ENCODE results near the gene PCDHGA4.

The PCDHGA4 gene

GRCh38 chr5:141384471-141385267, 29.8 kb downstream of the PCDHGA4 start:
- TF ChIP-seq TAF1 (IDR thresholded peaks at IDR 0.05; ENCODE audit: low read depth) (no peak), MAX (IDR thresholded peaks at IDR 0.05) (no peak), EP300 (IDR thresholded peaks at IDR 0.05; ENCODE audit: borderline replicate concordance) (no peak), REST (IDR thresholded peaks at IDR 0.05; ENCODE audit: low read depth) (no peak), TEAD4 (IDR thresholded peaks at IDR 0.05) (no peak), USF1 (IDR thresholded peaks at IDR 0.05) (no peak), RAD21 (IDR thresholded peaks at IDR 0.05; ENCODE audit: low read depth) (no peak), CEBPB (IDR thresholded peaks at IDR 0.05) (no peak), EGR1 (IDR thresholded peaks at IDR 0.05) (no peak), ZBTB7A (IDR thresholded peaks at IDR 0.05; ENCODE audit: low read depth) (no peak), CREB1 (IDR thresholded peaks at IDR 0.05; ENCODE audit: low read depth) (no peak), FOXM1 (IDR thresholded peaks at IDR 0.05; ENCODE audit: borderline replicate concordance, low read depth) (no peak)

- peak; percentile 52 for TF ChIP-seq RAD21 (IDR thresholded peaks at IDR 0.05; ENCODE audit: low read depth)
Measured at GRCh38 chr5:141387557-141388311, 32.9 kb downstream of the PCDHGA4 start, which contains the start of gene PCDHGB4. Gene PCDHGB4, plus strand, starts transcription at chr5:141387698. Its CDS starts 187 bp downstream, at chr5:141387885.

- TF ChIP-seq TEAD4 (IDR thresholded peaks at IDR 0.05) = no peak
- TF ChIP-seq CEBPB (IDR thresholded peaks at IDR 0.05) = peak; percentile 76
- no peak for TF ChIP-seq EP300 (IDR thresholded peaks at IDR 0.05; ENCODE audit: borderline replicate concordance)
Measured at GRCh38 chr5:141388661-141389060, 33.8 kb downstream of the PCDHGA4 start.

GRCh38 chr5:141389153-141390042, 34.6 kb downstream of the PCDHGA4 start:
- TF ChIP-seq NFIC (IDR thresholded peaks at IDR 0.05) (no peak), RAD21 (IDR thresholded peaks at IDR 0.05; ENCODE audit: low read depth) (no peak), ZBTB7A (IDR thresholded peaks at IDR 0.05; ENCODE audit: low read depth) (no peak), USF1 (IDR thresholded peaks at IDR 0.05) (no peak), TCF12 (IDR thresholded peaks at IDR 0.05; ENCODE audit: low read depth) (no peak), FOXM1 (IDR thresholded peaks at IDR 0.05; ENCODE audit: borderline replicate concordance, low read depth) (no peak), YY1 (IDR thresholded peaks at IDR 0.05; ENCODE audit: low read depth) (no peak), MAX (IDR thresholded peaks at IDR 0.05) (no peak), TEAD4 (IDR thresholded peaks at IDR 0.05) (no peak), EP300 (IDR thresholded peaks at IDR 0.05; ENCODE audit: borderline replicate concordance) (no peak), EGR1 (IDR thresholded peaks at IDR 0.05) (no peak)

- no peak for TF ChIP-seq EP300 (IDR thresholded peaks at IDR 0.05; ENCODE audit: borderline replicate concordance)
- peak; percentile 21; the same call in 1 of the 2 replicates for TF ChIP-seq RAD21 (IDR thresholded peaks at IDR 0.05; ENCODE audit: low read depth)
- no peak for TF ChIP-seq TAF1 (IDR thresholded peaks at IDR 0.05; ENCODE audit: low read depth)
- no peak for TF ChIP-seq YY1 (IDR thresholded peaks at IDR 0.05; ENCODE audit: low read depth)
- TF ChIP-seq CREB1 (IDR thresholded peaks at IDR 0.05; ENCODE audit: low read depth) = no peak
- no peak for TF ChIP-seq CEBPB (IDR thresholded peaks at IDR 0.05)
- no peak for TF ChIP-seq TEAD4 (IDR thresholded peaks at IDR 0.05)
- TF ChIP-seq FOXM1 (IDR thresholded peaks at IDR 0.05; ENCODE audit: borderline replicate concordance, low read depth) = no peak
- TF ChIP-seq USF1 (IDR thresholded peaks at IDR 0.05) = no peak
- TF ChIP-seq REST (IDR thresholded peaks at IDR 0.05; ENCODE audit: low read depth) = no peak
- TF ChIP-seq NFIC (IDR thresholded peaks at IDR 0.05) = no peak
- TF ChIP-seq EGR1 (IDR thresholded peaks at IDR 0.05) = no peak
- TF ChIP-seq MAX (IDR thresholded peaks at IDR 0.05) = 0 out of 2 replicates have a peak, but pooled peaks have one; percentile 24
- no peak for TF ChIP-seq ZBTB7A (IDR thresholded peaks at IDR 0.05; ENCODE audit: low read depth)
Measured at GRCh38 chr5:141392429-141393198, 37.8 kb downstream of the PCDHGA4 start, which contains the start of gene PCDHGA8. Gene PCDHGA8, plus strand, starts transcription at chr5:141392633. Its CDS starts 181 bp downstream, at chr5:141392814.

All from Ishikawa (cell line).